Bronchus fibroblast of lung (primary cell): Measurements from ENCODE around the gene LRCOL1. TPM values are rescaled to one million over a fixed set of nuclear protein-coding genes. Genes with fewer than 3 reads are reported as not detected.

Experiments
- total RNA-seq: library from RNA; depleted of rRNA; stranded (reverse); fragments of >200 nt; gene quantifications from 2 replicates; pipeline ENCODE4 v1.2.3, GENCODE V29; 2015

Gene LRCOL1
- total RNA-seq: 0.50 TPM in 1 of 2 replicates, not detected in the other

GRCh38 chr12:132610051-132610759 is at the start of gene LRCOL1:
TSS of gene LRCOL1 (minus strand) at chr12:132610582. CDS start at chr12:132606251, 4,331 bp downstream.

GRCh38 chr12:132618683-132619043 is 8.3 kb upstream of the LRCOL1 start, which contains the start of gene P2RX2:
TSS of gene P2RX2 (plus strand) at chr12:132618776. CDS start at chr12:132618817, 41 bp downstream.

Other genes starting within 250 kb of the LRCOL1 start
- 12.1 and 12.2 TPM in 2 replicates for gene FBRSL1, start 120.4 kb downstream of the LRCOL1 start, total RNA-seq
- not detected in 2 replicates for gene P2RX2, start 8.2 kb upstream of the LRCOL1 start, total RNA-seq
- gene POLE, start 76.8 kb upstream of the LRCOL1 start, total RNA-seq: 22.4 and 25.3 TPM in 2 replicates
- gene PXMP2, start 77.0 kb upstream of the LRCOL1 start, total RNA-seq: 44.9 and 50.8 TPM in 2 replicates
- gene PGAM5, start 100.3 kb upstream of the LRCOL1 start, total RNA-seq: 40.6 and 44.9 TPM in 2 replicates
- gene ANKLE2, start 151.2 kb upstream of the LRCOL1 start, total RNA-seq: 35.8 and 40.2 TPM in 2 replicates
- gene GOLGA3, start 218.3 kb upstream of the LRCOL1 start, total RNA-seq: 60.8 and 63.0 TPM in 2 replicates